Spleen (tissue), 11 donors: Measurements from ENCODE around the gene HIVEP3. TPM values are rescaled to one million over a fixed set of nuclear protein-coding genes. Genes with fewer than 3 reads are reported as not detected.

Source experiments
- DNase-seq: peaks from one replicate; pipeline ENCODE4 v3.0.0-alpha.2; 2020
- H3K27ac ChIP-seq, 8 donors: fragments of 200-600 bp; sonication (generic) in 7 of 8; 1 replicate in 4 of 8; 2 replicates in 4 of 8; pipeline versions ENCODE4 v1.5.0 to v1.8.0; 2016 to 2021; ENCODE audit warnings: inconsistent platforms in 4 of 8, mild to moderate bottlenecking in 4 of 8, moderate library complexity in 1 of 8
- H3K27me3 ChIP-seq, 7 donors: fragments of 200-600 bp; sonication (generic) in 6 of 7; replicated peaks in 1 of 7; 1 replicate in 4 of 7; 2 replicates in 3 of 7; pipeline versions ENCODE4 v1.5.0 to v1.8.0; 2016 to 2021; ENCODE audit warnings: inconsistent platforms in 3 of 7, mild to moderate bottlenecking in 1 of 7
- H3K36me3 ChIP-seq, 6 donors: fragments of 200-600 bp; sonication (generic) in 5 of 6; 1 replicate in 4 of 6; 2 replicates in 2 of 6; pipeline versions ENCODE4 v1.5.0 to v1.8.0; 2016 to 2021; ENCODE audit warnings: inconsistent platforms in 2 of 6
- H3K4me1 ChIP-seq, 6 donors: fragments of 200-600 bp; sonication (generic) in 5 of 6; 1 replicate in 3 of 6; 2 replicates in 3 of 6; pipeline versions ENCODE4 v1.5.0 to v1.8.0; 2016 to 2021; ENCODE audit warnings: inconsistent platforms in 3 of 6
- H3K4me3 ChIP-seq, 8 donors: fragments of 200-600 bp; sonication (generic) in 7 of 8; 1 replicate in 4 of 8; 2 replicates in 4 of 8; pipeline versions ENCODE4 v1.5.0 to v1.8.0; 2016 to 2021; ENCODE audit warnings: inconsistent platforms in 4 of 8, mild to moderate bottlenecking in 4 of 8, moderate library complexity in 2 of 8
- H3K9me3 ChIP-seq, 8 donors: fragments of 200-600 bp; sonication (generic) in 7 of 8; 1 replicate in 4 of 8; 2 replicates in 4 of 8; pipeline versions ENCODE4 v1.5.0 to v1.8.0; 2016 to 2021; ENCODE audit warnings: inconsistent platforms in 4 of 8
- CTCF ChIP-seq, 11 experiments: fragments of 200-600 bp in 7 of 11; fragments of 450-650 bp in 4 of 11; sonication (generic) in 4 of 11; IDR thresholded peaks in 8 of 11; conservative IDR thresholded peaks in 3 of 11; 1 replicate in 7 of 11; 2 replicates in 4 of 11; pipeline versions ENCODE4 v1.4.0 to v1.8.0; 2016 to 2021; ENCODE audit warnings: antibody characterized with exemption in 11 of 11, inconsistent platforms in 4 of 11, mild to moderate bottlenecking in 1 of 11
- POLR2A ChIP-seq, 3 donors: fragments of 450-650 bp; IDR thresholded peaks; one replicate each; pipeline ENCODE4 v1.5.1; 2017; ENCODE audit warnings: antibody characterized with exemption in 3 of 3, mild to moderate bottlenecking in 1 of 3
- POLR2AphosphoS5 ChIP-seq, 3 donors: sonication (generic); formaldehyde crosslinking; IDR thresholded peaks; one replicate each; pipeline ENCODE4 v1.5.1; 2017; ENCODE audit warnings: antibody characterized with exemption in 3 of 3
- WGBS, 5 donors: extraction: QIAGEN DNeasy Blood & Tissue Kit in 3 of 5; methylation state at CpG; one replicate each; pipeline versions ENCODE4 v1.1.5 to v1.1.7; 2013 to 2018; 5-methylcytosine and 5-hydroxymethylcytosine counted together
- intact Hi-C: fragments of 100-400 bp; cut with DNase I; formaldehyde crosslinking; loops from one replicate; pipeline ENCODE4 v1.15.0; 2023; ENCODE audit warnings: low total_unique reads
- polyA plus RNA-seq, 3 donors: library from polyadenylated mRNA; stranded (reverse); fragments of 200-250 nt; gene quantifications; one replicate each; pipeline ENCODE4 v1.2.1, GENCODE V29; 2013
- total RNA-seq, 7 donors: library from RNA; depleted of rRNA in 3 of 7; stranded (reverse); fragments of >200 nt in 3 of 7; fragmentation: NEBNext Ultra II Directional in 4 of 7; extraction: Animal tissue kit (Norgen Biotek cat#: 25700) in 4 of 7; gene quantifications; one replicate each; pipeline versions ENCODE4 v1.1.0 to v1.2.1, GENCODE V29; 2016 to 2021
- donor health status: healthy with polysubstance abuse.
- donor health status: DM: no; HTN: no; CAD: no; lungs with moderate emphysema.
- donor health status: DM: no; HTN: no; CAD: no.
- donor health status: Bipolar disorder and iron deficiency.
- donor health status: healthy.
- donor health status: DM: no; HTN: no; CAD: no.
- donor health status: DM: yes; HTN: yes; CAD: no.

The HIVEP3 gene
- total and polyA plus RNA-seq, 10 donors: 2.4 to 21.2 (median 8.2) TPM

GRCh38 chr1:41533016-41533730 lies 385.5 kb downstream of the HIVEP3 start:
- WGBS, 5 donors: 85 to 94% (median 89%) methylated on average over 12 of the region's 12 CpGs
- Histone ChIP-seq H3K27ac (no peak overlapping the region), H3K27me3 (no peaks in the 10 kb centered on the region), H3K4me3 (no peak overlapping the region), H3K36me3 (no peaks in the 10 kb centered on the region), H3K4me1 (peaks cover 7 to 18% (median 16%) of the 10 kb centered on the region in 6 donors), H3K9me3 (no peaks in the 10 kb centered on the region)
- TF ChIP-seq CTCF (IDR thresholded peaks at IDR 0.05 in 8 of 11, conservative IDR thresholded peaks at IDR 0.05 in 3 of 11) (no peak), POLR2A (IDR thresholded peaks at IDR 0.05) (no peak), POLR2AphosphoS5 (IDR thresholded peaks at IDR 0.05) (no peak)
- peak; percentile 50 for DNase-seq
- intact Hi-C loops: no loop called here

GRCh38 chr1:41532206-41532975 lies 386.3 kb downstream of the HIVEP3 start:
- intact Hi-C loops: no loop called here
- 86 to 95% (median 91%) methylated on average over 8 of the region's 8 CpGs for WGBS, 5 donors

GRCh38 chr1:41530411-41530810 lies 388.3 kb downstream of the HIVEP3 start:
- Histone ChIP-seq H3K27ac (no peak overlapping the region), H3K27me3 (no peaks in the 10 kb centered on the region), H3K4me3 (no peak overlapping the region), H3K36me3 (peaks cover 0 to 2% (median 0%) of the 10 kb centered on the region in 6 donors), H3K9me3 (no peaks in the 10 kb centered on the region), H3K4me1 (no peaks in the 10 kb centered on the region)
- WGBS, 5 donors: 73 to 97% (median 87%) methylated on average over 5 of the region's 5 CpGs
- DNase-seq: peak; percentile 53
- TF ChIP-seq POLR2AphosphoS5 (IDR thresholded peaks at IDR 0.05) (no peak), CTCF (IDR thresholded peaks at IDR 0.05 in 8 of 11, conservative IDR thresholded peaks at IDR 0.05 in 3 of 11) (no peak), POLR2A (IDR thresholded peaks at IDR 0.05) (no peak)
- intact Hi-C loops: no loop called here

More at GRCh38 chr1:41532206-41532975, 386.3 kb downstream of the HIVEP3 start:
- Histone ChIP-seq H3K27me3 (no peaks in the 10 kb centered on the region), H3K4me3 (no peak overlapping the region), H3K9me3 (no peaks in the 10 kb centered on the region), H3K4me1 (peaks cover 0 to 10% (median 8%) of the 10 kb centered on the region in 6 donors), H3K36me3 (no peaks in the 10 kb centered on the region), H3K27ac (no peak overlapping the region)
- peak; percentile 51 for DNase-seq
- no peak for TF ChIP-seq POLR2AphosphoS5 (IDR thresholded peaks at IDR 0.05)
- TF ChIP-seq POLR2A (IDR thresholded peaks at IDR 0.05): no peak
- TF ChIP-seq CTCF (IDR thresholded peaks at IDR 0.05 in 8 of 11, conservative IDR thresholded peaks at IDR 0.05 in 3 of 11): no peak
